Measurements from ENCODE around the gene MLLT6. TPM values are rescaled to one million over a fixed set of nuclear protein-coding genes. Genes with fewer than 3 reads are reported as not detected.

Gene MLLT6
- total and polyA plus RNA-seq, 10 of the 15 experiments (the other 5 are each of a cell fraction or from before 2014, with no cell fraction given), result 4.8 to 105 (median 36.3) TPM

DNA sequence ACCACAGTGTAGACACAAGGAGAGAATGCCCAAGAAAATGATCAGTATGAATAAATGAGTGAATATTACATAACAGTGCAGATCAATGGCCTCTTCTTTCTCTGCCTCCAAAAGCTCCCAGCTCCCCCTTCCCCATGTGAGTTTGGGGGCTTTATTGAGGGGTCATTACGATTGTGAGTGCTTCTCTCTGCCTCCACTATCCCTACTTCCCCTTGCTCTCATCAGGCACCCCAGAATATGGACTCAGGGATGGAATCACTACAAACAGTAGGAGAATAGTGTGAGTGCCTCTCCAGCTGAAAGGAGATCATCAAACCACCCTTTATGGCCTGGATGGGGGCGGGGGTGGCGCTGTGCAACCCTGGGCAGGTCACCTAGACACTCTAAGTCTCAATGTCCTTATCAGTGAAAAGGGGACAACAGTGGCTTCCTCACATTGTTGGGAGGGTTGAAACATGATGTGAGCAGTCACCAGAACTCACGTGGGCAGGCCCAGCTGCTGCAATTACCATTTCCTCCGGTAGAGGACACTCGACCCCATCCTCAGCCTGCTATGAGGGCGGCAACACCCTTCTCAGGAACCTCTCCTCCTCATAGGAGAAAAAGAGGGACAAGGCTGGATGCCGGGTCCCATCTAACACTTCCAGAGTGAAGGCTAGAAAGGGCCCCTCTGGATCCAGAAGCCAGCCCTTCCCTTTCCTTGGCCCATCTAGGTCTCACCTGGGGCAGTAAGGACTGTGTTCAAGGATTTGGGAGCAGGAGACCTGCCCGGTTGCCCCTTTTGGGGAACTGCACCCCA is 28.2 kb upstream of the MLLT6 start (continued):
- TF ChIP-seq RB1 (IDR thresholded peaks at IDR 0.05; ENCODE audit: borderline replicate concordance) (peak; percentile 46; the same call in 1 of the 2 replicates), EGR1 (IDR thresholded peaks at IDR 0.05; ENCODE audit: borderline replicate concordance in 1 of 2, low read depth in 2 of 2, low read length in 2 of 2) (no peak), MYB (IDR thresholded peaks at IDR 0.05; ENCODE audit: borderline replicate concordance, low read depth, low read length) (no peak), TCF12 (IDR thresholded peaks at IDR 0.05; ENCODE audit: low read depth, low read length) (peak; percentile 78; the same call in 1 of the 2 replicates), REST (IDR thresholded peaks at IDR 0.05; ENCODE audit: low read depth, low read length) (no peak), IKZF2 (IDR thresholded peaks at IDR 0.05) (peak; percentile 76 to 87), RAD21 (IDR thresholded peaks at IDR 0.05; ENCODE audit: insufficient read depth, low read depth, low read length) (peak; percentile 95), CEBPB (IDR thresholded peaks at IDR 0.05; ENCODE audit: borderline replicate concordance in 1 of 2, low read depth in 2 of 2, low read length in 2 of 2) (no peak), NBN (IDR thresholded peaks at IDR 0.05) (peak; percentile 17; the same call in 1 of the 2 replicates), KDM1A (IDR thresholded peaks at IDR 0.05; ENCODE audit: borderline replicate concordance) (no peak), USF1 (IDR thresholded peaks at IDR 0.05; ENCODE audit: borderline replicate concordance, extremely low read length, insufficient read depth, low read depth, low read length) (peak; percentile 72), CREB1 (IDR thresholded peaks at IDR 0.05; ENCODE audit: low read depth) (no peak), RAD51 (IDR thresholded peaks at IDR 0.05) (peak; percentile 78; the same call in 1 of the 2 replicates), TBL1XR1 (IDR thresholded peaks at IDR 0.05; ENCODE audit: low read depth, low read length) (no peak), MAX (IDR thresholded peaks at IDR 0.05; ENCODE audit: low read depth, low read length) (0 out of 2 replicates have a peak, but pooled peaks have one; percentile 27), WRNIP1 (IDR thresholded peaks at IDR 0.05; ENCODE audit: borderline replicate concordance, low read depth, low read length) (no peak)
